HCT116 (cell line): ENCODE results near the gene ADRA1B. TPM values are rescaled to one million over a fixed set of nuclear protein-coding genes. Genes with fewer than 3 reads are reported as not detected.

Source experiments
- ATAC-seq: fragments of 200-7000 bp; cut with Tn5 transposase; 2 replicates; pipeline ENCODE4 v1.9.1; 2020; ENCODE audit warnings: mild to moderate bottlenecking, moderate library complexity
- BruUV-seq: library from RNA; stranded (reverse); fragments of 400-500 nt; replicated peaks from 2 replicates; lab custom pipeline; 2021; lab: Mats Ljungman, UMichigan
- CTCF ChIA-PET: fragments of 300-600 bp; sonication (Branson Sonifier 250); formaldehyde crosslinking; loops from one replicate; lab custom pipeline; 2021; ENCODE audit warnings: antibody characterized with exemption; lab: Charles Lee
- POLR2A ChIA-PET: fragments of 300-600, 350-600 bp; sonication (Branson Sonifier 250); formaldehyde crosslinking; loops from one replicate; lab custom pipeline; 2021; ENCODE audit warnings: antibody characterized with exemption; lab: Charles Lee
- RAD21 ChIA-PET, 2 experiments: fragments of 300-600 bp; sonication (Branson Sonifier 250); formaldehyde crosslinking; loops; one replicate each; lab custom pipeline; 2023; ENCODE audit warnings: low total read pairs in 2 of 2; ENCODE audit not compliant: uncharacterized antibody in 2 of 2, unreplicated experiment in 2 of 2, low non-redundant PET in 1 of 2; lab: Charles Lee
- DNase-seq: peaks from one replicate; pipeline ENCODE4 v3.0.0-alpha.2; 2010; ENCODE audit warnings: low read depth, low spot score
- H2AFZ ChIP-seq: fragments of 200-600 bp; shearing (Covaris generic), sonication (generic); 2 replicates; pipeline ENCODE4 v1.6.1; 2017; ENCODE audit warnings: low read depth, mixed run types, mixed read lengths, antibody characterized with exemption, low read length; ENCODE audit not compliant: poor library complexity, severe bottlenecking
- H3K27ac ChIP-seq: 2 replicates; pipeline ENCODE4 v1.5.1; 2012; ENCODE audit warnings: low read depth, low read length
- H3K27me3 ChIP-seq: fragments of 200-600 bp; sonication (generic); 2 replicates; pipeline ENCODE4 v1.6.1; 2016; ENCODE audit warnings: mixed run types, low read length, mixed read lengths; ENCODE audit not compliant: insufficient read depth
- H3K36me3 ChIP-seq, 2 experiments: fragments of 200-500 bp in 1 of 2; fragments of 200-600 bp in 1 of 2; sonication (Bioruptor generic) in 1 of 2; sonication (generic) in 1 of 2; 2 replicates each; pipeline versions ENCODE4 v1.5.1 to v1.6.1; 2014 to 2016; ENCODE audit warnings: low read length in 2 of 2, inconsistent platforms in 1 of 2, mixed read lengths in 1 of 2, mixed run types in 1 of 2; ENCODE audit not compliant: insufficient read depth in 2 of 2, control insufficient read depth in 1 of 2
- H3K4me1 ChIP-seq, 2 experiments: fragments of 200-600 bp in 1 of 2; sonication (generic) in 1 of 2; 2 replicates each; pipeline versions ENCODE4 v1.5.1 to v1.6.1; 2012 to 2017; ENCODE audit warnings: low read length in 2 of 2, inconsistent platforms in 1 of 2, mild to moderate bottlenecking in 1 of 2, mixed read lengths in 1 of 2, mixed run types in 1 of 2, moderate library complexity in 1 of 2; ENCODE audit not compliant: insufficient read depth in 2 of 2, control insufficient read depth in 1 of 2
- H3K4me2 ChIP-seq: fragments of 200-600 bp; sonication (generic); 2 replicates; pipeline ENCODE4 v1.6.1; 2017; ENCODE audit warnings: mixed run types, low read length, mixed read lengths
- H3K4me3 ChIP-seq, 2 experiments: fragments of 200-600 bp in 1 of 2; sonication (generic) in 1 of 2; replicated peaks in 1 of 2; 2 replicates each; pipeline ENCODE4 v1.5.1; 2011 to 2016; ENCODE audit warnings: low read length in 2 of 2, control low read depth in 1 of 2, low read depth in 1 of 2, mild to moderate bottlenecking in 1 of 2, mixed read lengths in 1 of 2, mixed run types in 1 of 2
- H3K79me2 ChIP-seq: fragments of 200-600 bp; sonication (generic); 2 replicates; pipeline ENCODE4 v1.6.1; 2017; ENCODE audit warnings: mild to moderate bottlenecking, mixed run types, low read length, moderate library complexity, mixed read lengths; ENCODE audit not compliant: insufficient read depth
- H3K9ac ChIP-seq: fragments of 200-600 bp; sonication (generic); 2 replicates; pipeline ENCODE4 v1.6.1; 2016; ENCODE audit warnings: low read length, mixed read lengths
- H3K9me2 ChIP-seq: fragments of 200-600 bp; sonication (generic), shearing (Covaris generic); 2 replicates; pipeline ENCODE4 v1.6.1; 2017; ENCODE audit warnings: mixed run types, mild to moderate bottlenecking, moderate library complexity; ENCODE audit not compliant: insufficient read depth
- H3K9me3 ChIP-seq, 2 experiments: fragments of 200-500 bp in 1 of 2; fragments of 200-600 bp in 1 of 2; sonication (Bioruptor generic) in 1 of 2; sonication (generic) in 1 of 2; 2 replicates each; pipeline ENCODE4 v1.6.1; 2014 to 2017; ENCODE audit warnings: low read length in 2 of 2, mixed read lengths in 2 of 2, inconsistent platforms in 1 of 2, low read depth in 1 of 2, mild to moderate bottlenecking in 1 of 2, mixed run types in 1 of 2, moderate library complexity in 1 of 2; ENCODE audit not compliant: control insufficient read depth in 1 of 2, insufficient read depth in 1 of 2
- H4K20me1 ChIP-seq: fragments of 200-600 bp; sonication (generic), shearing (Covaris generic); 2 replicates; pipeline ENCODE4 v1.6.1; 2017; ENCODE audit warnings: mixed run types, mild to moderate bottlenecking, moderate library complexity; ENCODE audit not compliant: insufficient read depth
- CBX3 ChIP-seq: IDR thresholded peaks from 2 replicates; pipeline ENCODE4 v1.6.1; 2012; ENCODE audit warnings: low read depth
- CEBPB ChIP-seq: IDR thresholded peaks from 2 replicates; pipeline ENCODE4 v1.6.1; 2012; ENCODE audit warnings: low read depth
- CTCF ChIP-seq, 3 experiments: fragments of 200-600 bp in 1 of 3; sonication (generic) in 1 of 3; IDR thresholded peaks in 2 of 3; conservative IDR thresholded peaks in 1 of 3; 2 replicates each; pipeline ENCODE4 v1.5.1; 2012 to 2017; ENCODE audit warnings: low read depth in 2 of 3, low read length in 2 of 3, antibody characterized with exemption in 1 of 3, borderline replicate concordance in 1 of 3, control low read depth in 1 of 3, mild to moderate bottlenecking in 1 of 3, mixed read lengths in 1 of 3, mixed run types in 1 of 3, moderate library complexity in 1 of 3; ENCODE audit not compliant: insufficient read depth in 1 of 3
- EGR1 ChIP-seq: IDR thresholded peaks from 2 replicates; pipeline ENCODE4 v1.6.1; 2012; ENCODE audit warnings: low read depth
- ELF1 ChIP-seq: IDR thresholded peaks from 2 replicates; pipeline ENCODE4 v1.6.1; 2012; ENCODE audit warnings: low read depth, borderline replicate concordance
- EZH2 ChIP-seq: fragments of 200-600 bp; sonication (generic); IDR thresholded peaks from 2 replicates; pipeline ENCODE4 v1.6.1; 2017; ENCODE audit warnings: antibody characterized with exemption, mixed run types
- FOSL1 ChIP-seq: IDR thresholded peaks from 2 replicates; pipeline ENCODE4 v1.6.1; 2012; ENCODE audit warnings: low read depth
- JUND ChIP-seq: IDR thresholded peaks from 2 replicates; pipeline ENCODE4 v1.6.1; 2012
- MAX ChIP-seq: IDR thresholded peaks from 2 replicates; pipeline ENCODE4 v1.6.1; 2012
- POLR2A ChIP-seq: IDR thresholded peaks from 2 replicates; pipeline ENCODE4 v1.7.0; 2011; ENCODE audit warnings: borderline replicate concordance; ENCODE audit not compliant: insufficient read depth, insufficient read length; ENCODE audit errors: extremely low read depth
- POLR2AphosphoS5 ChIP-seq: IDR thresholded peaks from 2 replicates; pipeline ENCODE4 v1.6.1; 2011; ENCODE audit warnings: mild to moderate bottlenecking, low read depth, low read length, moderate library complexity
- REST ChIP-seq: IDR thresholded peaks from 2 replicates; pipeline ENCODE4 v1.6.1; 2012; ENCODE audit warnings: low read depth
- SIN3A ChIP-seq: IDR thresholded peaks from 2 replicates; pipeline ENCODE4 v1.6.1; 2012; ENCODE audit warnings: low read depth
- SP1 ChIP-seq: IDR thresholded peaks from 2 replicates; pipeline ENCODE4 v1.6.1; 2012; ENCODE audit warnings: low read depth
- SRF ChIP-seq: IDR thresholded peaks from 2 replicates; pipeline ENCODE4 v1.6.1; 2012; ENCODE audit warnings: low read depth
- TCF7L2 ChIP-seq: IDR thresholded peaks from 2 replicates; pipeline ENCODE4 v1.7.0; 2011; ENCODE audit warnings: borderline replicate concordance, inconsistent platforms; ENCODE audit not compliant: insufficient read depth, insufficient read length; ENCODE audit errors: extremely low read depth
- ZBTB33 ChIP-seq: IDR thresholded peaks from 2 replicates; pipeline ENCODE4 v1.6.1; 2011; ENCODE audit warnings: mild to moderate bottlenecking, low read length, moderate library complexity; ENCODE audit not compliant: insufficient replicate concordance; ENCODE audit errors: extremely low read depth
- ZNF274 ChIP-seq: fragments of 200-500 bp; sonication (Bioruptor generic); IDR thresholded peaks from 2 replicates; pipeline ENCODE4 v1.6.1; 2014; ENCODE audit warnings: mild to moderate bottlenecking, low read depth, low read length, inconsistent platforms
- intact Hi-C: fragments of 100-400 bp; cut with micrococcal nuclease; formaldehyde crosslinking; loops from 2 replicates; pipeline ENCODE4 v1.10.0; 2022
- total RNA-seq: library from RNA; stranded (reverse); gene quantifications from one replicate; pipeline ENCODE4 v1.2.1, GENCODE V29; 2021; ENCODE audit not compliant: unreplicated experiment

ADRA1B gene
- total RNA-seq, 1 experiment from 2014 or later = not detected

GRCh38 chr5:159912033-159912800 lies 4.1 kb upstream of the ADRA1B start:
- ChIA-PET POLR2A (no interaction called here), CTCF (interaction anchor here (0.8 kb wide), 1 partner anchor 398 kb away, joined by 3 read pairs; no protein-coding TSS in a partner anchor), RAD21 (interaction anchor here in 1 of 2 experiments (1.3 kb wide), 1 partner anchor 75 kb away, joined by 3 read pairs; no protein-coding TSS in a partner anchor)
- Histone ChIP-seq H3K79me2 (no peaks in the 10 kb centered on the region), H2AFZ (no peak overlapping the region), H3K4me3 (no peak overlapping the region), H3K9ac (no peak overlapping the region), H3K9me2 (no peaks in the 10 kb centered on the region), H4K20me1 (no peaks in the 10 kb centered on the region), H3K4me2 (peak overlapping the region; percentile 59), H3K9me3 (no peaks in the 10 kb centered on the region), H3K36me3 (no peaks in the 10 kb centered on the region), H3K4me1 (peaks cover 18 to 41% of the 10 kb centered on the region in 2 experiments), H3K27me3 (peaks cover 16% of the 10 kb centered on the region; the same call in 1 of the 2 replicates), H3K27ac (no peak overlapping the region)
- intact Hi-C loops = loop anchor here (5.0 to 10.0 kb wide), 2 partner anchors 330 to 627 kb away; no protein-coding TSS in a partner anchor
- DNase-seq = no peak
- peak; percentile 17; the same call in 1 of the 2 replicates for ATAC-seq
- TF ChIP-seq SRF (no peak), CEBPB (no peak), REST (no peak), ZNF274 (no peak), JUND (no peak), POLR2A (no peak), EGR1 (no peak), MAX (no peak), EZH2 (no peak), CBX3 (no peak), SP1 (no peak), POLR2AphosphoS5 (no peak), CTCF (IDR thresholded peaks at IDR 0.05 in 2 of 3, conservative IDR thresholded peaks at IDR 0.05 in 1 of 3; ENCODE audit: borderline replicate concordance in 1 of 3, insufficient read depth in 1 of 3, low read depth in 2 of 3, low read length in 2 of 3) (no peak), ZBTB33 (no peak), FOSL1 (no peak), SIN3A (no peak), TCF7L2 (no peak), ELF1 (no peak)
- BruUV-seq = no TSS peak
